Neuronal stem cell (in vitro differentiated cells): Measurements from ENCODE around the gene PRDX1.
"Not testable (repeated sequence)": the region's sequence is repeated elsewhere in the genome, so short reads cannot be mapped to it uniquely, and the experiment has no call there.

Experiments used
- DNase-seq: peaks from one replicate; pipeline ENCODE4 v3.0.0-alpha.2; 2013; ENCODE audit warnings: low spot score
- H2AFZ ChIP-seq: one replicate; pipeline ENCODE4 v1.6.1; 2013; ENCODE audit warnings: mild to moderate bottlenecking, low read length, inconsistent platforms
- H2AK5ac ChIP-seq: 2 replicates; pipeline ENCODE4 v1.6.1; 2013; ENCODE audit warnings: low read depth, mild to moderate bottlenecking, inconsistent platforms, low read length, moderate library complexity, mixed read lengths
- H2BK120ac ChIP-seq: 2 replicates; pipeline ENCODE4 v1.6.1; 2013; ENCODE audit warnings: low read depth, mild to moderate bottlenecking, inconsistent platforms, low read length, moderate library complexity, mixed read lengths
- H2BK12ac ChIP-seq: one replicate; pipeline ENCODE4 v1.6.1; 2013; ENCODE audit warnings: low read length, inconsistent platforms
- H2BK15ac ChIP-seq: 2 replicates; pipeline ENCODE4 v1.6.1; 2013; ENCODE audit warnings: mild to moderate bottlenecking, low read length, inconsistent platforms, mixed read lengths
- H2BK5ac ChIP-seq: one replicate; pipeline ENCODE4 v1.6.1; 2013; ENCODE audit warnings: inconsistent platforms, mild to moderate bottlenecking, low read length, moderate library complexity
- H3K14ac ChIP-seq: one replicate; pipeline ENCODE4 v1.6.1; 2013; ENCODE audit warnings: low read length, inconsistent platforms
- H3K18ac ChIP-seq: 2 replicates; pipeline ENCODE4 v1.6.1; 2013; ENCODE audit warnings: low read length, inconsistent platforms
- H3K23ac ChIP-seq: 2 replicates; pipeline ENCODE4 v1.6.1; 2013; ENCODE audit warnings: low read depth, mild to moderate bottlenecking, mixed read lengths, low read length, inconsistent platforms; ENCODE audit not compliant: poor library complexity
- H3K27ac ChIP-seq: replicated peaks from 3 replicates; pipeline ENCODE4 v1.5.1; 2013; ENCODE audit warnings: low read length, inconsistent platforms
- H3K27me3 ChIP-seq, 3 experiments: 2 replicates each; pipeline ENCODE4 v1.6.1; 2013; ENCODE audit warnings: low read length in 3 of 3, mild to moderate bottlenecking in 2 of 3, inconsistent platforms in 1 of 3, low read depth in 1 of 3, mixed read lengths in 1 of 3, moderate library complexity in 1 of 3; ENCODE audit not compliant: control insufficient read depth in 3 of 3, insufficient read depth in 3 of 3
- H3K36me3 ChIP-seq, 2 donors: replicated peaks in 1 of 2; 2 replicates each; pipeline ENCODE4 v1.6.1; 2013; ENCODE audit warnings: low read length in 2 of 2; ENCODE audit not compliant: control insufficient read depth in 2 of 2, insufficient read depth in 2 of 2
- H3K4ac ChIP-seq: 2 replicates; pipeline ENCODE4 v1.6.1; 2013; ENCODE audit warnings: inconsistent platforms, mild to moderate bottlenecking, low read length, moderate library complexity
- H3K4me1 ChIP-seq, 2 donors: 1 replicate in 1 of 2; 2 replicates in 1 of 2; pipeline ENCODE4 v1.6.1; 2013; ENCODE audit warnings: low read length in 2 of 2, low read depth in 1 of 2; ENCODE audit not compliant: control insufficient read depth in 2 of 2, insufficient read depth in 1 of 2
- H3K4me2 ChIP-seq: one replicate; pipeline ENCODE4 v1.6.1; 2013; ENCODE audit warnings: mild to moderate bottlenecking, low read length, inconsistent platforms; ENCODE audit not compliant: insufficient read depth, poor library complexity, severe bottlenecking
- H3K4me3 ChIP-seq, 2 donors: 2 replicates each; pipeline ENCODE4 v1.5.1; 2013; ENCODE audit warnings: low read length in 2 of 2, mild to moderate bottlenecking in 2 of 2, inconsistent platforms in 1 of 2, moderate library complexity in 1 of 2
- H3K79me1 ChIP-seq: one replicate; pipeline ENCODE4 v1.6.1; 2013; ENCODE audit warnings: low read depth, mild to moderate bottlenecking, inconsistent platforms, low read length, moderate library complexity
- H3K9ac ChIP-seq: one replicate; pipeline ENCODE4 v1.6.1; 2013; ENCODE audit warnings: mild to moderate bottlenecking, low read depth, low read length, inconsistent platforms; ENCODE audit not compliant: poor library complexity
- H3K9me3 ChIP-seq, 2 donors: replicated peaks in 1 of 2; 2 replicates each; pipeline versions ENCODE3 to v1.6.1; 2013; ENCODE audit warnings: low read length in 2 of 2, mild to moderate bottlenecking in 2 of 2, inconsistent platforms in 1 of 2, low read depth in 1 of 2, mixed read lengths in 1 of 2, moderate library complexity in 1 of 2; ENCODE audit not compliant: control insufficient read depth in 2 of 2, insufficient read depth in 1 of 2
- H4K8ac ChIP-seq: one replicate; pipeline ENCODE4 v1.6.1; 2013; ENCODE audit warnings: low read depth, mild to moderate bottlenecking, inconsistent platforms, low read length, moderate library complexity
- H4K91ac ChIP-seq: one replicate; pipeline ENCODE4 v1.6.1; 2013; ENCODE audit warnings: low read length, low read depth, mild to moderate bottlenecking, inconsistent platforms; ENCODE audit not compliant: poor library complexity
- WGBS, 2 donors: extraction: QIAGEN DNeasy Blood & Tissue Kit; methylation state at CpG; one replicate each; pipeline ENCODE4 v1.1.7; 2013; ENCODE audit warnings: missing lambda C conversion rate in 2 of 2, mixed read lengths in 1 of 2; ENCODE audit not compliant: insufficient read length in 2 of 2, insufficient replicate concordance in 1 of 2; ENCODE audit errors: extremely low coverage in 2 of 2; 5-methylcytosine and 5-hydroxymethylcytosine counted together

PRDX1 gene

GRCh38 chr1:45467353-45467752 lies 54.3 kb downstream of the PRDX1 start:
- H4K91ac ChIP-seq, H3K4me2 ChIP-seq, H3K27ac ChIP-seq, H3K27me3 ChIP-seq, H3K18ac ChIP-seq, H2AK5ac ChIP-seq, H3K4ac ChIP-seq, H2BK12ac ChIP-seq, H3K4me1 ChIP-seq, H3K14ac ChIP-seq, H2BK5ac ChIP-seq, H3K4me3 ChIP-seq, H2BK15ac ChIP-seq, H3K23ac ChIP-seq, DNase-seq, H2BK120ac ChIP-seq, H3K36me3 ChIP-seq, H3K9me3 ChIP-seq, H2AFZ ChIP-seq, H3K9ac ChIP-seq, H3K79me1 ChIP-seq, H4K8ac ChIP-seq: not testable (repeated sequence)
- WGBS, 2 donors = no CpG with 5 or more reads among the region's 9 CpGs

- H2BK12ac ChIP-seq = no peak overlapping the region
- no peak overlapping the region for H3K4ac ChIP-seq
- no peaks in the 10 kb centered on the region for H3K36me3 ChIP-seq
- no peak overlapping the region for H3K14ac ChIP-seq
- no peak for DNase-seq
- H3K4me3 ChIP-seq = no peak overlapping the region
- no peaks in the 10 kb centered on the region for H3K9me3 ChIP-seq
- H2BK120ac ChIP-seq = no peak overlapping the region
- H3K23ac ChIP-seq = no peak overlapping the region
- no peak overlapping the region for H2BK5ac ChIP-seq
- H2AFZ ChIP-seq = no peak overlapping the region
- no peak overlapping the region for H3K18ac ChIP-seq
- no peak overlapping the region for H3K9ac ChIP-seq
- no peak overlapping the region for H2AK5ac ChIP-seq
- no peak overlapping the region for H2BK15ac ChIP-seq
- H3K4me1 ChIP-seq = no peaks in the 10 kb centered on the region
- H4K91ac ChIP-seq = no peak overlapping the region
- H3K27ac ChIP-seq = no peak overlapping the region
- H3K4me2 ChIP-seq = no peak overlapping the region
- H3K27me3 ChIP-seq = peaks cover 0 to 3% (median 0%) of the 10 kb centered on the region in 3 experiments
- H4K8ac ChIP-seq = no peak overlapping the region
- H3K79me1 ChIP-seq = no peaks in the 10 kb centered on the region
These were observed 56.4 kb downstream of the PRDX1 start for GRCh38 chr1:45465277-45465676.
